ENCODE measurements around the gene FNDC1.
"Not testable (repeated sequence)": the region's sequence is repeated elsewhere in the genome, so short reads cannot be mapped to it uniquely, and the experiment has no call there.

The FNDC1 gene

GRCh38 chr6:159267165-159267564 lies 98.0 kb downstream of the FNDC1 start:
- no peak overlapping the region for H3K4me3 ChIP-seq (ENCODE audit: low read length in 2 of 2)
- no peak overlapping the region for H3K9ac ChIP-seq (ENCODE audit: low read depth in 1 of 2, low read length in 2 of 2)
- no peak overlapping the region for H3K27ac ChIP-seq (ENCODE audit: low read depth in 2 of 2, low read length in 2 of 2)
- no peaks in the 10 kb centered on the region for H3K9me3 ChIP-seq (ENCODE audit: control insufficient read depth in 2 of 2, low read length in 2 of 2)
- no peaks in the 10 kb centered on the region for H3K27me3 ChIP-seq (ENCODE audit: control insufficient read depth in 2 of 2, insufficient read depth in 2 of 2, low read length in 2 of 2)
- no peaks in the 10 kb centered on the region for H3K4me1 ChIP-seq (ENCODE audit: control insufficient read depth in 2 of 2, insufficient read depth in 2 of 2, low read length in 2 of 2)
- H3K36me3 ChIP-seq (ENCODE audit: control insufficient read depth in 2 of 2, insufficient read depth in 2 of 2, low read length in 2 of 2) = no peaks in the 10 kb centered on the region

- H3K36me3 ChIP-seq (ENCODE audit: control insufficient read depth in 2 of 2, insufficient read depth in 2 of 2, low read length in 2 of 2) = no peaks in the 10 kb centered on the region
- no peak overlapping the region for H3K27ac ChIP-seq (ENCODE audit: low read depth in 2 of 2, low read length in 2 of 2)
- no peaks in the 10 kb centered on the region for H3K27me3 ChIP-seq (ENCODE audit: control insufficient read depth in 2 of 2, insufficient read depth in 2 of 2, low read length in 2 of 2)
- no peaks in the 10 kb centered on the region for H3K4me1 ChIP-seq (ENCODE audit: control insufficient read depth in 2 of 2, insufficient read depth in 2 of 2, low read length in 2 of 2)
- no peak overlapping the region for H3K9ac ChIP-seq (ENCODE audit: low read depth in 1 of 2, low read length in 2 of 2)
- no peaks in the 10 kb centered on the region for H3K9me3 ChIP-seq (ENCODE audit: control insufficient read depth in 2 of 2, low read length in 2 of 2)
- H3K4me3 ChIP-seq (ENCODE audit: low read length in 2 of 2) = no peak overlapping the region
Measured at GRCh38 chr6:159268511-159268910, 99.3 kb downstream of the FNDC1 start.

GRCh38 chr6:159271257-159271656 lies 102.1 kb downstream of the FNDC1 start:
- Histone ChIP-seq H3K27me3 (ENCODE audit: control insufficient read depth in 2 of 2, insufficient read depth in 2 of 2, low read length in 2 of 2) (no peaks in the 10 kb centered on the region), H3K36me3 (ENCODE audit: control insufficient read depth in 2 of 2, insufficient read depth in 2 of 2, low read length in 2 of 2) (no peaks in the 10 kb centered on the region), H3K27ac (ENCODE audit: low read depth in 2 of 2, low read length in 2 of 2) (no peak overlapping the region), H3K9me3 (ENCODE audit: control insufficient read depth in 2 of 2, low read length in 2 of 2) (no peaks in the 10 kb centered on the region), H3K4me3 (ENCODE audit: low read length in 2 of 2) (no peak overlapping the region), H3K9ac (ENCODE audit: low read depth in 1 of 2, low read length in 2 of 2) (no peak overlapping the region), H3K4me1 (ENCODE audit: control insufficient read depth in 2 of 2, insufficient read depth in 2 of 2, low read length in 2 of 2) (no peaks in the 10 kb centered on the region)

- H3K27me3 ChIP-seq (ENCODE audit: control insufficient read depth in 2 of 2, insufficient read depth in 2 of 2, low read length in 2 of 2) = no peaks in the 10 kb centered on the region
- H3K4me1 ChIP-seq (ENCODE audit: control insufficient read depth in 2 of 2, insufficient read depth in 2 of 2, low read length in 2 of 2) = no peaks in the 10 kb centered on the region
- H3K4me3 ChIP-seq (ENCODE audit: low read length in 2 of 2) = no peak overlapping the region
- no peak overlapping the region for H3K27ac ChIP-seq (ENCODE audit: low read depth in 2 of 2, low read length in 2 of 2)
- no peaks in the 10 kb centered on the region for H3K9me3 ChIP-seq (ENCODE audit: control insufficient read depth in 2 of 2, low read length in 2 of 2)
- H3K36me3 ChIP-seq (ENCODE audit: control insufficient read depth in 2 of 2, insufficient read depth in 2 of 2, low read length in 2 of 2) = no peaks in the 10 kb centered on the region
- H3K9ac ChIP-seq (ENCODE audit: low read depth in 1 of 2, low read length in 2 of 2) = no peak overlapping the region
Measured at GRCh38 chr6:159278626-159279025, 109.4 kb downstream of the FNDC1 start.

- Histone ChIP-seq H3K9ac (ENCODE audit: low read depth in 1 of 2, low read length in 2 of 2) (no peak overlapping the region), H3K36me3 (ENCODE audit: control insufficient read depth in 2 of 2, insufficient read depth in 2 of 2, low read length in 2 of 2) (no peaks in the 10 kb centered on the region), H3K4me1 (ENCODE audit: control insufficient read depth in 2 of 2, insufficient read depth in 2 of 2, low read length in 2 of 2) (no peaks in the 10 kb centered on the region), H3K27ac (ENCODE audit: low read depth in 2 of 2, low read length in 2 of 2) (no peak overlapping the region), H3K9me3 (ENCODE audit: control insufficient read depth in 2 of 2, low read length in 2 of 2) (no peaks in the 10 kb centered on the region), H3K4me3 (ENCODE audit: low read length in 2 of 2) (no peak overlapping the region), H3K27me3 (ENCODE audit: control insufficient read depth in 2 of 2, insufficient read depth in 2 of 2, low read length in 2 of 2) (no peaks in the 10 kb centered on the region)
Measured at GRCh38 chr6:159279790-159280277, 110.6 kb downstream of the FNDC1 start.

GRCh38 chr6:159282421-159282820 lies 113.2 kb downstream of the FNDC1 start:
- H3K27ac ChIP-seq (ENCODE audit: low read depth in 2 of 2, low read length in 2 of 2) = no peak overlapping the region
- H3K9ac ChIP-seq (ENCODE audit: low read depth in 1 of 2, low read length in 2 of 2) = no peak overlapping the region
- H3K9me3 ChIP-seq (ENCODE audit: control insufficient read depth in 2 of 2, low read length in 2 of 2) = no peaks in the 10 kb centered on the region
- H3K4me3 ChIP-seq (ENCODE audit: low read length in 2 of 2) = no peak overlapping the region
- H3K27me3 ChIP-seq (ENCODE audit: control insufficient read depth in 2 of 2, insufficient read depth in 2 of 2, low read length in 2 of 2) = no peaks in the 10 kb centered on the region
- no peaks in the 10 kb centered on the region for H3K36me3 ChIP-seq (ENCODE audit: control insufficient read depth in 2 of 2, insufficient read depth in 2 of 2, low read length in 2 of 2)
- H3K4me1 ChIP-seq (ENCODE audit: control insufficient read depth in 2 of 2, insufficient read depth in 2 of 2, low read length in 2 of 2) = no peaks in the 10 kb centered on the region

GRCh38 chr6:159284661-159285060 lies 115.5 kb downstream of the FNDC1 start:
- H3K9ac ChIP-seq (ENCODE audit: low read depth in 1 of 2, low read length in 2 of 2); H3K27ac ChIP-seq (ENCODE audit: low read depth in 2 of 2, low read length in 2 of 2); H3K27me3 ChIP-seq (ENCODE audit: control insufficient read depth in 2 of 2, insufficient read depth in 2 of 2, low read length in 2 of 2); H3K36me3 ChIP-seq (ENCODE audit: control insufficient read depth in 2 of 2, insufficient read depth in 2 of 2, low read length in 2 of 2); H3K4me1 ChIP-seq (ENCODE audit: control insufficient read depth in 2 of 2, insufficient read depth in 2 of 2, low read length in 2 of 2); H3K4me3 ChIP-seq (ENCODE audit: low read length in 2 of 2); H3K9me3 ChIP-seq (ENCODE audit: control insufficient read depth in 2 of 2, low read length in 2 of 2): not testable (repeated sequence)

GRCh38 chr6:159298840-159299239 lies 129.6 kb downstream of the FNDC1 start:
- H3K4me3 ChIP-seq (ENCODE audit: low read length in 2 of 2) = no peak overlapping the region
- H3K27me3 ChIP-seq (ENCODE audit: control insufficient read depth in 2 of 2, insufficient read depth in 2 of 2, low read length in 2 of 2) = peaks cover 0 to 3% of the 10 kb centered on the region in 2 donors
- no peak overlapping the region for H3K9ac ChIP-seq (ENCODE audit: low read depth in 1 of 2, low read length in 2 of 2)
- H3K27ac ChIP-seq (ENCODE audit: low read depth in 2 of 2, low read length in 2 of 2) = no peak overlapping the region
- H3K4me1 ChIP-seq (ENCODE audit: control insufficient read depth in 2 of 2, insufficient read depth in 2 of 2, low read length in 2 of 2) = no peaks in the 10 kb centered on the region
- no peaks in the 10 kb centered on the region for H3K36me3 ChIP-seq (ENCODE audit: control insufficient read depth in 2 of 2, insufficient read depth in 2 of 2, low read length in 2 of 2)
- H3K9me3 ChIP-seq (ENCODE audit: control insufficient read depth in 2 of 2, low read length in 2 of 2) = no peaks in the 10 kb centered on the region

GRCh38 chr6:159299566-159299965 lies 130.4 kb downstream of the FNDC1 start:
- Histone ChIP-seq H3K9ac (ENCODE audit: low read depth in 1 of 2, low read length in 2 of 2) (no peak overlapping the region), H3K4me3 (ENCODE audit: low read length in 2 of 2) (no peak overlapping the region), H3K36me3 (ENCODE audit: control insufficient read depth in 2 of 2, insufficient read depth in 2 of 2, low read length in 2 of 2) (no peaks in the 10 kb centered on the region), H3K4me1 (ENCODE audit: control insufficient read depth in 2 of 2, insufficient read depth in 2 of 2, low read length in 2 of 2) (no peaks in the 10 kb centered on the region), H3K27me3 (ENCODE audit: control insufficient read depth in 2 of 2, insufficient read depth in 2 of 2, low read length in 2 of 2) (peaks cover 0 to 3% of the 10 kb centered on the region in 2 donors), H3K27ac (ENCODE audit: low read depth in 2 of 2, low read length in 2 of 2) (no peak overlapping the region), H3K9me3 (ENCODE audit: control insufficient read depth in 2 of 2, low read length in 2 of 2) (no peaks in the 10 kb centered on the region)

- H3K36me3 ChIP-seq (ENCODE audit: control insufficient read depth in 2 of 2, insufficient read depth in 2 of 2, low read length in 2 of 2) = no peaks in the 10 kb centered on the region
- H3K27me3 ChIP-seq (ENCODE audit: control insufficient read depth in 2 of 2, insufficient read depth in 2 of 2, low read length in 2 of 2) = peaks cover 0 to 3% of the 10 kb centered on the region in 2 donors
- no peak overlapping the region for H3K4me3 ChIP-seq (ENCODE audit: low read length in 2 of 2)
- H3K9me3 ChIP-seq (ENCODE audit: control insufficient read depth in 2 of 2, low read length in 2 of 2) = no peaks in the 10 kb centered on the region
- H3K9ac ChIP-seq (ENCODE audit: low read depth in 1 of 2, low read length in 2 of 2) = no peak overlapping the region
- H3K27ac ChIP-seq (ENCODE audit: low read depth in 2 of 2, low read length in 2 of 2) = no peak overlapping the region
- no peaks in the 10 kb centered on the region for H3K4me1 ChIP-seq (ENCODE audit: control insufficient read depth in 2 of 2, insufficient read depth in 2 of 2, low read length in 2 of 2)
Measured at GRCh38 chr6:159301277-159301676, 132.1 kb downstream of the FNDC1 start.

All from mucosa of rectum (tissue), 2 donors.